T-helper 22 cell (primary cell): Measurements from ENCODE around the gene TOX2.

Source experiments
- DNase-seq: peaks from one replicate; pipeline ENCODE4 v3.0.0-alpha.2; 2020; ENCODE audit warnings: low read depth

TOX2 gene

DNA sequence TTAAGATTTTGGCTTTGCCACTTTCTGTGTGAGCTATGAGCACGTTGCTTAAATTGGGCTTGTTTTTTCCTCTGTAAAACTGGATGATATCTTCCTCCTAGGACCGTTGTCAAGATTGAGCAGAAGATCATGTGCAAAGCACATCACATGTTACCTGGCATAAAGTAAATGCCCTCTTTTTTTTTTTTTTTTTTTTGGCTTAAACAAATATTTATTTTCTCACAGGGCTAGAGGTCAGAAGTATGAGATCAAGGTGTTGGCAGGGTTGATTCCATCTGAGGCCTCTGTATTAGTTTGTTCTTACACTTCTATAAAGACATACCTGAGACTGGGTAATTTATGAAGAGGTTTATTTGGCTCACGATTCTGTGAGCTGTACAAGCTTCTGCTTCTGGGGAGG is 42.7 kb downstream of the TOX2 start:
- no peak for DNase-seq

DNA sequence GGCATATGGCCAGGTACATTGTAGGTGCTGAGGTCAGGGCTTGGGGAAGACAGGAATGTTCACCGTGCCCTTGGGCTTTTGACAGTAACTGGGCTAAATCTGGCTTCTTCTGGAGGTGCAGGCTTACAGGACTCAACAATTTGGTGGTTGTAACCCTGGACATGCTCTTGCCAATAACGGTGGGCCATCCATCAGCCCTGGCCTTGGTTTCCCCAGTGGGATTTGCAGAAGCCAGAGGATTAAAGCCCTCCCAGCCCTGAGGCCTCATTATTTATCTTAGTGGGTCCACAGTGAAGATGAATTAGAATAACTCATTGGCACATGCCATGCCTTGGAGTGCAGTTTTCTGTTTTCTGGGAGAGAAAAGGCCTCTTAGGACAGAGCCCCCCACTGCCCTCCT is 44.0 kb downstream of the TOX2 start:
- no peak for DNase-seq

DNA sequence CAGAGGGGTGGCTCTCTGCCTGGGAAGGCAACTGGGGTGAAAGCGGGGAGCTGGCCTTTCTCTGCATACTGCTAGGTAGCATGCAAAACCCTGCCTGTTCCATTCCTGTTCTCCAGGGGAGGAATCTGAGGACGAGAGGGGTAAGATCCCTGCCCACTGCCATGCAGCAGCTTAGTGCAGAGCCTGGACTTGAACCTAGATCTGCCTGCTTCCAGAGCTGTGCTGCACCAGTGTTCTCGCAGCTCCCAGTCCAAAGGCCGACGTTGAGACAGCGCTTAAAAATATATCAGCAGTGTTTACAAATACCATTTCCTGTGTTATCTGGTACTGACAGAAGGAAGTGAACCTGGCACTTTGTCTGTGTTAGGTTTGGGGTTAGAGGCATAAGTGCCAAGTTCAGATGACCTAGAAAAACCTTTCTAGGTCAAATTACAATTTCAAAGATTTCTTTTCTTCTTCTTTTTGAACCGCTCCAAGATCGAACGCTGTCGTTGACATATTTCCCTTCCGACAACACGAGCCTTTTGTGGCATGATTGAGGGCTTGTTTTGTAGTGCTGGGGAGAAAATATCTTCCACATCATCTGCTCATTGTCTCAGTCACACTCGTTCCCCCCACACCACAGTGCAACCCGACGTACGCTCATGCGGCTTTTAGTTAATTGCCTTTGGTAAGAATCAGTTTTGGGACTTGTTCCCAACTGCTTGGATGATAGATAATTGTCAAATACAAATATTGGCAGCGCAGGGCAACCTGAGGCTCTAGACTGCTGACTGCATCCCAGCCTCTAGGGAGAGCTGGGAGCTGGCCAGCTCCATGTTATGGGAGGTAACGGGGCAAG is 44.6 kb downstream of the TOX2 start:
- DNase-seq, result no peak

- no peak for DNase-seq
Observed at GRCh38 chr20:43959920-43960227, 45.2 kb downstream of the TOX2 start.

GRCh38 chr20:43960231-43960630 is 45.6 kb downstream of the TOX2 start:
- DNase-seq, result no peak

- DNase-seq, result no peak
Observed at GRCh38 chr20:43961116-43961515, 46.5 kb downstream of the TOX2 start.

DNA sequence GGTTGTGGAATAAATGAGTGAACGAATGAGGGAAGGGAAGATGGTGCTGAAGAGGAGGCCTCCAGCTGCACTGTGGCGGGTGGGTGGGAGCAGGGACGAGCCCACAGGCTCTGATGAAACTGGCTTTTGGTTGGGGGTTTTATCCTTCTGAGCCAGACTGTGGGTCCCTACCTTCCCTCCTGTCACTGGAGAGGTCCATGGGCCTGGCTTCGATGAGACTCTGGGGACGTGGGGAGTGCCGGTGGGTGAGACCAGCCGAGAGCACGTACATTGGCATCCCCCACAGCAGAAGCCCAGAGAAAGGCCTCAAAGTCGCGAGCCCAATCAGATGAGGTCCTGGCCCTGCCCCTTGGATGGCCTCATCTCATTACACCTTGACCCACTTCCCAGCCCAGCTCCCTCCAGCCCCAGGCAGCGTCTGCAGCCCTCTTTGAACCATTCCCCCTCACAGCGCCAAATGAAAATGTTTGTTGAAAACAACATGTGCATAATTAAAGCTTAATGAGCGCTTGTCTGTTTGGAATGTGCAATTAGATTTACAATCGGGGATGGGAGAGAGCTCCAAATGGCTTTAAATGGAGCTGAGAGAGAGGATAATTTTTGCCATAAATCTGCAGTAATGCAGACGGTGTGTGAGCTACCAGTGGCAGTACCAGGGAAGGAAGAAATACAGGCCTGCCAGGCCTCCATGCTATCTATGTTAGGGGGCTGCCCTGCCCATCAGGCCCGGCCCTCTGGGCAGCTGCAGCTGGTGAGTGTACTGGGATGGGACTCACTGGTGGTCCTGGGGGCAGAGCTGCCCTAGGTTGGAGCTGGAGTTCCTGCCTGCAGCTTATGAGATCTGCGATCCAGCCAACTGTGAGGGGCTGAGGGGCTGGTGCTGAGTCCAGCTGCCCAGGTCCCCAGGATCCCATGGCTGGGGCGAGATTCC is 47.2 kb downstream of the TOX2 start:
- no peak for DNase-seq

DNA sequence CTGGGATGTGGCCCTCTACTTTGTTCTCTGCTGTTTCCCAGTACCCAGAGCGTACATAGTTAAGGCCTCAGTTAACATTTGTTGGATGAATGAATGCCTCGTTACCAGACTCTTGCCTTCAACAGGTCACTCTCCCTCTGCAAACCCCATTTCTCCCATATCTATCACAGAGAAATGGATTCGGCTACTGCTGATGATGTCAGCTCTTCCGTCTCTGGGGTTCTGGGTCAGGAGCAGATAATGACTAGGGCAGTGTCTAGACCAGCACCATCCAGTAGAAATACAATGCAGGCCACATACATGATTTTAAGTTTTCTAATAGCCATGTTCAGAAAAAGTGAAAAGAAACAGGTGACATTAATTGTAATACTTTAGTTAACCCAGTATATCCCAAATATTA is 47.9 kb downstream of the TOX2 start:
- DNase-seq, result no peak

DNA sequence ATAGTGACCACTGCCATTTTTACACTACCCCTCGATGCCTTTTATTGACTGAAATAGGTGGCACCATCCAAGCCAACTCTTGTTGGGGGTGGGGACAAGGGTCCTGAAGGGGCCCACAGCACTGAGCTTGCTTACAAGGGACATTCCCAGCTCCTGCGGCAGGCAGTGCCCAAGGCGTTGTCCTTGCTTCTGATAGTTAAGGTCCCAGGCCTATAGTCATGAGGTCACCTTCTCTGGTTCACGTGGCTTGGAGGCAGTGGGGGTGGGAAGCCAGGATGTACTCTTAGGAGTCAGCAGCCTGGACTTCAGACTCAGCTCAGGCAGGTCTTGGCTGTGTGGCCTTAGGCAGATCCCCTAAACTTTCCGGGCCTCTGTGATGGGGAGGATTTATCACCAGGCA is 48.6 kb downstream of the TOX2 start:
- no peak for DNase-seq

DNA sequence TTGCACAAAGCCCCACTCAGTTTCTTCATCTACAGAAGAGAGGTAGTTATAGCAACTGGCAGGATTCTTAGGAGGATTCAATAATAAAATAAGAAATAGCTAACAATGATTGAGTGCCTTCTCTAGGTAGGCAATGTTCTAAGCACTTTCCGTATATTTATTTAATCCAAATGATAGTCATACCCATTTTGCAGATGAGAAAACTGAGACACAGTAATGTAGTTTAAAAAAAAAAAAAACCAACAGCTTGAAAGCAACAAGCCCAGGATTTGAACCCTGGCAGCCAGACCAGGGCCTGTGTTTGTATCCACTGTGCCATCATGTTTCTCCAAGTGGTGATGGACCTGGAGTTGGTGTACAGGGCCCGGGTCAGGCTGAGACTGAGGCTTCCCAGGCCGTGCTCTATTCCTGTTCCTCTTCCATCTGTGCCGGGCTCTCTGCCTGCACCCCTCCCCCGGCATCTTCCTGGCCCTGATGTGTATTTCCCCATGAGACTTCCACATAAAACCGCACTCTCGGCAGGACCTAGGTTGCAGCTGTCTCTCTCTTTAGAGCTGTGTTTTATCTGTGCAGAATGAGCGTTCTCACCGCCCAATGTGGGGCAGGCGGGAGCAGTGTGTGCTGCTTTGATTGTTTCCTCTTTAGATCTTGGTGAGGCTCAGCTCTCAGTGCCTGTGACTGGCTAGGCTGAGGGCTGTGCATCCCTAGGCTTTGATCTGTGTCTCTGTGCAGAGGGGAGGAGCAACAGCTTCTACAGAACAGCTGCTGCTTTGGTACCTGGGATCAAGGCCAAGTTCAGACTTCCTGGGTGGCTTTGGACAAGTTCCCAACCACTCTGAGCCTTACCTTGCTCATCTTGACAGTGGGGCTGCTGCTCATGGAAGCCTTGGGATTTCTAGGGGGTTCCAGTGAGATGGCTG is 49.5 kb downstream of the TOX2 start:
- no peak for DNase-seq

DNA sequence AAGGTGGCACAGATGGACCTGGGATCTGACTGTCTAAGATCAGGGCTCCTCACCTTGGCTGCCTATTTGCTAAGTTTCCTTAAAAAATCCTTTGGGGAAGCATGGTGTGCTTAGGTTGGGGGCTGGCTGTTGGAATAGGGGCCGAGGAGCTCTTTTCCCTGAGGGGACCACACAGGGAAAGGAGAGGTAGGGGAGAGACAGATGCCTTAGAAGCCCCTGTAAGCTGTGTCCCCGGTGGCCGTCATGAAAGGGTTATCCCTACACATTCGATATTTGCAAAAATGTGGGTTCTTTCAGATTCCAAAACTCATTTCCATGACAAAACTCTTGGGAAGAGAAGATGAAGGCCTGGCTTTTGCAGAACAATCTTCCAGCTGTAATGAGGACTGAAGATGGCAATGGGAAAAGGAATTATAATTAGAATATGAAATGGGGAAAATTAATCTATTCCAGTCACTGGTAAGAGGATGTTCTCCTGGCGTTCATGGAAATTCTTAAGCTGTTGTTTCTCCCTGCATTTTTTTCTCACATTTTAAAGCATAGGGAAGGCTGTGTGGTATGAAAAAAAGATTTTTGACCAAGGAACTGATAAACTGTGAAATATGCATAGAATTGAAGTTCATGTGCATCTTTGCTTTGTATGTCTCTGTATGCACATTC is 53.8 kb downstream of the TOX2 start:
- DNase-seq, result no peak

- DNase-seq, result no peak
Observed at GRCh38 chr20:43969028-43969447, 54.4 kb downstream of the TOX2 start.

DNA sequence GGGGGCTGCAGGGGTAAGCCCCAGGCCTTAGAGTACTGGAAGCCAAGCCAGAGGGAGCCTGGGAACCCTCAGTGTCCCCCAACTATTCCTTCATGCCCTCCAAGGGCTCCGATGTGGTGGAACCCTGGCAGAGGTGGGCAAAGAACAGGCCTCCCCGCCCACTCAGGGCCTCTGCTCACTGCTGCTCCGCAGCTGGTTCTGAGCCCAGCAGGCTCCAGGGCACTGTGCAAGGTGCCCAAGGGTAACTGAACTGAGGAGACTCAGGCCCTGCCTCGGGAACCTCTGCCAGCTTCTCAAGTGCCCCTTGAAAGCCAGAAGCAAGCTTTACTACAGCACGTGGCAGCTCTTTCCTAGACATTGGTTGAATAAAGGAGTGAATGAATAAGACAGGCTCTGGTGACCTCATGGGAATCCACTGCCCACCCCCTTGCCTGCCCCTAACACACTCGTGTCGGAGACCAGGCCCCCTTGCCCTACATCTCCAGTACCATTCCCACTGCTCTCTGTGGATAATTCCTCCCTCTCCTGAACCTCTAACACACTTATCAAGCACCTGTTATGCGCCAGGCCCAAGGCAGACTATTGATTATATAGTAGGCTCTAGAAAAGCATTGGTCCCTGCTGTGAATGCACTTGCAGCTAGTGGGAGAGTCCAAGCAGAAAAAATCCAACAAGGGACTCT is 55.0 kb downstream of the TOX2 start:
- no peak for DNase-seq

DNA sequence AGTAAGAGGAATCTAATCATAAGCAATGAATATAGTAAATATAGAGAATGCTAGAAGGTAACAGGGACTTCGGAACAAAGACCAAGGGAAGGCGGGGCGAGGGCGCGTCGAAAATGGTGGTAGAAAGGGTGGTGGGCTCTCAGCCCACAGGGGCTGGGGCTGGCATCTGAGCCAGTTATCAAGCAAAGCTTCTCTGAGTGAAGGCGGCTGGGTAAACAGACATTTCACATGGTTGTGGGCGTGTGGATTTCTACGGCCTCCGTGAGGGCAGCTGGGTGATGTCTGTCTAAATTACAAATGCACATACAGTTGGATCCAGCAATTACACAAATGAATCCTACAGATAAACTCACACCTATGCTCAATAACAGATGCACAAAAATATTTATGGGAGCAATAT is 56.6 kb downstream of the TOX2 start:
- no peak for DNase-seq

DNA sequence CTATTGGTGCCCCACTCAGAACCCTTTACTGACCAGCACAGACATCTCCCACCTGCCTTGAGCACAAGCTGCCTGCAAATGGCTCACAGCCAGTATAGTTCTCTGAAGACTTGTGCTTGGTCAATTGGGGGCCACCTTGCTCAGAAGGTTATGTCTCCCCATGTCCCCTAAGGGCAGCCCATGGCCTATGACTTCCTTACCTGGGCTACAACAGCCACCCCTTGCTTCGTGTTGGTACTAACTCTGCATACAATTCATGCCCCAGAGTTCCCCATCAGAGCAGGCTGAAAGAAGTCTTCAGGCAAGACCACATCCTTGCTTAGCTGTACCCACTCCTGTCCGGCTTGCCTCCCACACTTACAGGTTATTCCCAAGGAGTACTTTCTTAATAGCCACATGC is 57.4 kb downstream of the TOX2 start:
- no peak for DNase-seq

DNA sequence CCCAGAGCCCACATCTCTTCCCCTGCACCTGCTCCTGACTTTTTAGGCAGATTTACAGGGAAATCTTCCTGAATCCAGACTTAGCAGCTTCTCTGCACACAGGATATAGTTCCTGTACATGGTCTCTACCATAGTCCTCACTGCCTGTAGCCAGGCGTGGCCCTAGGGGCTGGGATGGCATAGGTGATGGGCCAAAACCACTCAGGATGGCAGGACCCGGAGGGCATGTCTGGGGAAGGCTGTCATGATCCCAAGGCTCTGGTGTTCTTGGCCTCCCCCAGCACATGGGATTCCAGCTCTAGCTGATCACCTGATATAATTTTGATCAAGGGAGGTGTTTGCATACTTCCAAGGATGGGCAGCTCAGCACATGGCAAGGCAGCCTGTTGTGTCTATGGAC is 58.0 kb downstream of the TOX2 start:
- no peak for DNase-seq

DNA sequence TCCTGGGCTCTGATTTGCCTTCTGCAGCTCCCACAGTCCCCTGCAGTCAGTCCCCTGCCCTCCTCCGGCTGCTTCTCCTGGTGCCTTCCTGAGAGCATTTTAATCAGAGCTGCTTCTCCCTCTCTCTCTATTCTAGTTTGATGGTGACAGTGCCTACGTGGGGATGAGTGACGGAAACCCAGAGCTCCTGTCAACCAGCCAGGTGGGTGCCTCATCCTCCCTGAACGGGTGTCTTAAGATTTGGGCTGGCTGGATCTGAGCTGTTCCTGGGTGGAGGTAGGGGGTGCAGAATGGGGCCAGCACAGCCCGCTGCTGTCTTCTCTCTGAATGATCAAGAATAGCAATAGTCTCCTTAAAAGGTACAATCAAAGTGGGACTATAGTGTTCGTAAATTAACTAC is 58.6 kb downstream of the TOX2 start:
- DNase-seq, result no peak

GRCh38 chr20:43973671-43974450 is 59.2 kb downstream of the TOX2 start:
- DNase-seq, result no peak

DNA sequence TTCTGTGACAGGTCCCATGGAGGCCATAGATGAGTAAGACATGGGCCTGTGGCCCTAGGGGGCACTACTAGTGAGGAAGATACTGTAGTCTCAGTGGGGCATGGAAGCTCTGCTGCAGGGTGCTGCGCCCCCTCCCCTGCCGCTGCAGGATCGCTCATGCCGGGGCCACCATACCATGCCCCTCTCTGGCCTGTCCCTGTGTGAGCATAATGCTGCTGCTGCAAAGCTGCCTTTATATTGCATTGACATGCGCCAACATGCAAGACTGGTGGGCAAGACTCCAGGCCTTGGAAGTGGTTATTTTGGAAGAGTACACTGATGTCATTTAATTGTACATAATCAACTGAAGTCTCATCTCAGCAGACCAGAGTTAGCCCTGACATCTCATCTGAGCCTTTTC is 60.0 kb downstream of the TOX2 start:
- no peak for DNase-seq

- no peak for DNase-seq
Observed at GRCh38 chr20:43975096-43975768, 60.6 kb downstream of the TOX2 start.
